ENCODE measurements around the gene SLC8A2.

SLC8A2 gene

GRCh38 chr19:47450478-47450877, 21.2 kb downstream of the SLC8A2 start:
- H3K23ac ChIP-seq (ENCODE audit: low read length in 2 of 2), result no peak overlapping the region
- H3K79me1 ChIP-seq (replicated peaks; ENCODE audit: low read length, poor library complexity, severe bottlenecking), result no peaks in the 10 kb centered on the region
- 64% methylated on average over 6 of the region's 7 CpGs for WGBS
- H4K91ac ChIP-seq (ENCODE audit: low read length), result no peak overlapping the region
- no peak for DNase-seq
- no peak overlapping the region for H2BK15ac ChIP-seq (ENCODE audit: low read depth, poor library complexity, severe bottlenecking)
- H4K8ac ChIP-seq (ENCODE audit: low read length), result no peak overlapping the region
- H2BK12ac ChIP-seq (ENCODE audit: low read length in 2 of 2), result no peak overlapping the region
- H3K4ac ChIP-seq (ENCODE audit: low read depth in 1 of 2, low read length in 2 of 2), result no peak overlapping the region
- H3K27me3 ChIP-seq (ENCODE audit: control insufficient read depth in 1 of 2, insufficient read depth in 1 of 2, low read length in 2 of 2), result peaks cover 55 to 87% of the 10 kb centered on the region in 2 experiments
- H3K9me3 ChIP-seq (ENCODE audit: control insufficient read depth, low read length), result peaks cover 7% of the 10 kb centered on the region
- no peak overlapping the region for H2BK120ac ChIP-seq (ENCODE audit: low read depth, low read length)
- no peak overlapping the region for H3K9ac ChIP-seq (ENCODE audit: low read length)
- no peak overlapping the region for H3K4me2 ChIP-seq (ENCODE audit: low read length, poor library complexity, severe bottlenecking)
- H2AK5ac ChIP-seq (ENCODE audit: low read length, severe bottlenecking), result no peak overlapping the region
- no peak overlapping the region for H2AFZ ChIP-seq (ENCODE audit: low read depth, low read length)
- H3K4me1 ChIP-seq (ENCODE audit: control insufficient read depth, insufficient read depth, low read depth, low read length), result peaks cover 20% of the 10 kb centered on the region
- H2BK5ac ChIP-seq (ENCODE audit: low read depth, low read length, poor library complexity, severe bottlenecking), result no peak overlapping the region
- H3K36me3 ChIP-seq (ENCODE audit: control insufficient read depth in 1 of 2, insufficient read depth in 2 of 2, low read depth in 1 of 2, low read length in 2 of 2), result no peaks in the 10 kb centered on the region
- H3K27ac ChIP-seq (ENCODE audit: low read length, poor library complexity, severe bottlenecking), result no peak overlapping the region
- no peak overlapping the region for H3K18ac ChIP-seq (ENCODE audit: low read depth in 1 of 2, low read length in 2 of 2)
- no peak overlapping the region for H3K14ac ChIP-seq (ENCODE audit: low read length in 2 of 2)
- H3K4me3 ChIP-seq (ENCODE audit: insufficient read depth in 1 of 2, low read depth in 1 of 2, low read length in 2 of 2), result no peak overlapping the region

GRCh38 chr19:47448360-47448727, 23.3 kb downstream of the SLC8A2 start:
- H4K8ac ChIP-seq (ENCODE audit: low read length), result no peak overlapping the region
- H2BK15ac ChIP-seq (ENCODE audit: low read depth, poor library complexity, severe bottlenecking), result no peak overlapping the region
- no peak for DNase-seq
- H3K9me3 ChIP-seq (ENCODE audit: control insufficient read depth, low read length), result no peaks in the 10 kb centered on the region
- H3K27me3 ChIP-seq (ENCODE audit: control insufficient read depth in 1 of 2, insufficient read depth in 1 of 2, low read length in 2 of 2), result peaks cover 70 to 88% of the 10 kb centered on the region in 2 experiments
- H3K27ac ChIP-seq (ENCODE audit: low read length, poor library complexity, severe bottlenecking), result no peak overlapping the region
- H3K4me2 ChIP-seq (ENCODE audit: low read length, poor library complexity, severe bottlenecking), result no peak overlapping the region
- no peak overlapping the region for H2AFZ ChIP-seq (ENCODE audit: low read depth, low read length)
- no peak overlapping the region for H2BK120ac ChIP-seq (ENCODE audit: low read depth, low read length)
- peaks cover 20% of the 10 kb centered on the region for H3K4me1 ChIP-seq (ENCODE audit: control insufficient read depth, insufficient read depth, low read depth, low read length)
- no peak overlapping the region for H3K14ac ChIP-seq (ENCODE audit: low read length in 2 of 2)
- 37% methylated on average over 9 of the region's 9 CpGs for WGBS
- H3K9ac ChIP-seq (ENCODE audit: low read length), result no peak overlapping the region
- no peak overlapping the region for H3K4ac ChIP-seq (ENCODE audit: low read depth in 1 of 2, low read length in 2 of 2)
- H3K18ac ChIP-seq (ENCODE audit: low read depth in 1 of 2, low read length in 2 of 2), result no peak overlapping the region
- no peaks in the 10 kb centered on the region for H3K79me1 ChIP-seq (replicated peaks; ENCODE audit: low read length, poor library complexity, severe bottlenecking)
- no peak overlapping the region for H3K4me3 ChIP-seq (ENCODE audit: insufficient read depth in 1 of 2, low read depth in 1 of 2, low read length in 2 of 2)
- peak overlapping the region in 1 of 2 experiments; percentile 18 for H3K23ac ChIP-seq (ENCODE audit: low read length in 2 of 2)
- no peak overlapping the region for H4K91ac ChIP-seq (ENCODE audit: low read length)
- no peak overlapping the region for H2AK5ac ChIP-seq (ENCODE audit: low read length, severe bottlenecking)
- H2BK5ac ChIP-seq (ENCODE audit: low read depth, low read length, poor library complexity, severe bottlenecking), result no peak overlapping the region
- H3K36me3 ChIP-seq (ENCODE audit: control insufficient read depth in 1 of 2, insufficient read depth in 2 of 2, low read depth in 1 of 2, low read length in 2 of 2), result no peaks in the 10 kb centered on the region
- no peak overlapping the region for H2BK12ac ChIP-seq (ENCODE audit: low read length in 2 of 2)

GRCh38 chr19:47447470-47448359, 24.0 kb downstream of the SLC8A2 start:
- H3K4me3 ChIP-seq (ENCODE audit: insufficient read depth in 1 of 2, low read depth in 1 of 2, low read length in 2 of 2), result no peak overlapping the region
- peak overlapping the region; percentile 74 for H4K91ac ChIP-seq (ENCODE audit: low read length)
- H3K9ac ChIP-seq (ENCODE audit: low read length), result no peak overlapping the region
- H3K4ac ChIP-seq (ENCODE audit: low read depth in 1 of 2, low read length in 2 of 2), result no peak overlapping the region
- H2AK5ac ChIP-seq (ENCODE audit: low read length, severe bottlenecking), result no peak overlapping the region
- no peaks in the 10 kb centered on the region for H3K79me1 ChIP-seq (replicated peaks; ENCODE audit: low read length, poor library complexity, severe bottlenecking)
- H2BK5ac ChIP-seq (ENCODE audit: low read depth, low read length, poor library complexity, severe bottlenecking), result no peak overlapping the region
- H3K27ac ChIP-seq (ENCODE audit: low read length, poor library complexity, severe bottlenecking), result no peak overlapping the region
- H3K36me3 ChIP-seq (ENCODE audit: control insufficient read depth in 1 of 2, insufficient read depth in 2 of 2, low read depth in 1 of 2, low read length in 2 of 2), result no peaks in the 10 kb centered on the region
- no peak overlapping the region for H3K4me2 ChIP-seq (ENCODE audit: low read length, poor library complexity, severe bottlenecking)
- no peak overlapping the region for H2AFZ ChIP-seq (ENCODE audit: low read depth, low read length)
- H2BK12ac ChIP-seq (ENCODE audit: low read length in 2 of 2), result no peak overlapping the region
- H4K8ac ChIP-seq (ENCODE audit: low read length), result no peak overlapping the region
- peaks cover 77 to 88% of the 10 kb centered on the region in 2 experiments for H3K27me3 ChIP-seq (ENCODE audit: control insufficient read depth in 1 of 2, insufficient read depth in 1 of 2, low read length in 2 of 2)
- H3K14ac ChIP-seq (ENCODE audit: low read length in 2 of 2), result no peak overlapping the region
- 8% methylated on average over 78 of the region's 95 CpGs for WGBS
- no peaks in the 10 kb centered on the region for H3K9me3 ChIP-seq (ENCODE audit: control insufficient read depth, low read length)
- H3K23ac ChIP-seq (ENCODE audit: low read length in 2 of 2), result peak overlapping the region in 1 of 2 experiments; percentile 73
- peaks cover 20% of the 10 kb centered on the region for H3K4me1 ChIP-seq (ENCODE audit: control insufficient read depth, insufficient read depth, low read depth, low read length)
- no peak overlapping the region for H2BK120ac ChIP-seq (ENCODE audit: low read depth, low read length)
- H3K18ac ChIP-seq (ENCODE audit: low read depth in 1 of 2, low read length in 2 of 2), result peak overlapping the region in 1 of 2 experiments; percentile 69
- peak; percentile 64 for DNase-seq
- H2BK15ac ChIP-seq (ENCODE audit: low read depth, poor library complexity, severe bottlenecking), result no peak overlapping the region

GRCh38 chr19:47446534-47447469, 24.9 kb downstream of the SLC8A2 start:
- no peak overlapping the region for H3K14ac ChIP-seq (ENCODE audit: low read length in 2 of 2)
- no peak overlapping the region for H3K9ac ChIP-seq (ENCODE audit: low read length)
- no peak overlapping the region for H4K91ac ChIP-seq (ENCODE audit: low read length)
- WGBS, result 11% methylated on average over 23 of the region's 28 CpGs
- H3K27ac ChIP-seq (ENCODE audit: low read length, poor library complexity, severe bottlenecking), result no peak overlapping the region
- H3K4me1 ChIP-seq (ENCODE audit: control insufficient read depth, insufficient read depth, low read depth, low read length), result peaks cover 20% of the 10 kb centered on the region
- no peak overlapping the region for H2BK5ac ChIP-seq (ENCODE audit: low read depth, low read length, poor library complexity, severe bottlenecking)
- no peak overlapping the region for H2BK15ac ChIP-seq (ENCODE audit: low read depth, poor library complexity, severe bottlenecking)
- H2BK12ac ChIP-seq (ENCODE audit: low read length in 2 of 2), result no peak overlapping the region
- no peak overlapping the region for H2AFZ ChIP-seq (ENCODE audit: low read depth, low read length)
- no peaks in the 10 kb centered on the region for H3K9me3 ChIP-seq (ENCODE audit: control insufficient read depth, low read length)
- H4K8ac ChIP-seq (ENCODE audit: low read length), result no peak overlapping the region
- H3K27me3 ChIP-seq (ENCODE audit: control insufficient read depth in 1 of 2, insufficient read depth in 1 of 2, low read length in 2 of 2), result peaks cover 84 to 94% of the 10 kb centered on the region in 2 experiments
- H2BK120ac ChIP-seq (ENCODE audit: low read depth, low read length), result no peak overlapping the region
- H2AK5ac ChIP-seq (ENCODE audit: low read length, severe bottlenecking), result no peak overlapping the region
- peak; percentile 29 for DNase-seq
- peak overlapping the region in 1 of 2 experiments; percentile 54 for H3K18ac ChIP-seq (ENCODE audit: low read depth in 1 of 2, low read length in 2 of 2)
- no peaks in the 10 kb centered on the region for H3K79me1 ChIP-seq (replicated peaks; ENCODE audit: low read length, poor library complexity, severe bottlenecking)
- no peak overlapping the region for H3K4ac ChIP-seq (ENCODE audit: low read depth in 1 of 2, low read length in 2 of 2)
- H3K36me3 ChIP-seq (ENCODE audit: control insufficient read depth in 1 of 2, insufficient read depth in 2 of 2, low read depth in 1 of 2, low read length in 2 of 2), result no peaks in the 10 kb centered on the region
- H3K4me2 ChIP-seq (ENCODE audit: low read length, poor library complexity, severe bottlenecking), result no peak overlapping the region
- no peak overlapping the region for H3K4me3 ChIP-seq (ENCODE audit: insufficient read depth in 1 of 2, low read depth in 1 of 2, low read length in 2 of 2)
- no peak overlapping the region for H3K23ac ChIP-seq (ENCODE audit: low read length in 2 of 2)
